ENCODE measurements around the gene MTG2. TPM values are rescaled to one million over a fixed set of nuclear protein-coding genes. Genes with fewer than 3 reads are reported as not detected.

The MTG2 gene
- total and polyA plus RNA-seq, 4 donors = 18.3 to 35.5 (median 28.5) TPM

DNA sequence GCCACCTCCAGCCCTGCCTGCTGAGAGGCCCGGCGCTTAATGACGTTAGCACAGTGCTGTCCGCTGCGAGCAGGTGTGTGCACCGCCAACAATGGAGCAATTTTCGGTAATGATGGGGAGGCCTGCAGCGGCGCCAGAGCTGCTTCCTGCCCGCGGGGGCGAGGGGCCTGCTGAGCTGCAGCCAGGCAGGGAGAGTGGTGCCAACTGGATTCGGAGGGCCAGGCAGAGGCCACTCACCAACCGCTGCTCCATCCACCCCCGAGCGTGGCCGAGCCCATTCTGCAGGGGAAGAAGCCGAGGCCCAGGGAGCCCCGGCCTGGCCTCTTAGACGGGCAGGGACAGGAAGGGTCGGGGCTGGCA is 27.6 kb downstream of the MTG2 start:
- WGBS, 2 donors = 53 to 60% methylated on average over 21 of the region's 21 CpGs
- DNase-seq = no peak
- H3K9ac ChIP-seq (ENCODE audit: insufficient read depth in 1 of 2, low read length in 2 of 2) = no peak overlapping the region

DNA sequence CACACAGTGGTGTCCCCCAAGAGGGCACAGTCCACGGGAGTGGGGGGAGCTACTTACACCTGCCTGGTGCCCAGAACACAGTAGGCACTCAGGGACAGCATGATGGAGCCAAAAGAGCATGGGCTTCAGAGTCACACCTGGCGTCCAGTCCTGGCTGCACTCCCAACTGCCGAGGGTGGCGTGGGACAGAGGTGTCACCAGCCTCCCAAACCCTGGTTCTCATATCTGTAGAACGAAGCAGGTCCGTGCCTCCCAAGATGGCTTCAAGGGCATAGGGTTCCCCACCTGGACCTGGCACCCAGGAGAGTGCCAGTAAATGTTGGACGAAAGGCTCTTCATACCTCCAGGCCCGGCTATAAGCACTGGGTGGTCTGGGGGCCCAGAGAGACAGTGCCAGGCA is 28.4 kb downstream of the MTG2 start:
- H3K9me3 ChIP-seq (ENCODE audit: control insufficient read depth in 4 of 4, insufficient read depth in 3 of 4, low read length in 3 of 4) = no peaks in the 10 kb centered on the region
- H3K27ac ChIP-seq (ENCODE audit: low read depth in 1 of 2, low read length in 1 of 2) = no peak overlapping the region
- H3K4me3 ChIP-seq = no peak overlapping the region
- DNase-seq (no peak), ATAC-seq (ENCODE audit: insufficient read depth, low FRiP score) (no peak)
- TF ChIP-seq, protein P1, sequence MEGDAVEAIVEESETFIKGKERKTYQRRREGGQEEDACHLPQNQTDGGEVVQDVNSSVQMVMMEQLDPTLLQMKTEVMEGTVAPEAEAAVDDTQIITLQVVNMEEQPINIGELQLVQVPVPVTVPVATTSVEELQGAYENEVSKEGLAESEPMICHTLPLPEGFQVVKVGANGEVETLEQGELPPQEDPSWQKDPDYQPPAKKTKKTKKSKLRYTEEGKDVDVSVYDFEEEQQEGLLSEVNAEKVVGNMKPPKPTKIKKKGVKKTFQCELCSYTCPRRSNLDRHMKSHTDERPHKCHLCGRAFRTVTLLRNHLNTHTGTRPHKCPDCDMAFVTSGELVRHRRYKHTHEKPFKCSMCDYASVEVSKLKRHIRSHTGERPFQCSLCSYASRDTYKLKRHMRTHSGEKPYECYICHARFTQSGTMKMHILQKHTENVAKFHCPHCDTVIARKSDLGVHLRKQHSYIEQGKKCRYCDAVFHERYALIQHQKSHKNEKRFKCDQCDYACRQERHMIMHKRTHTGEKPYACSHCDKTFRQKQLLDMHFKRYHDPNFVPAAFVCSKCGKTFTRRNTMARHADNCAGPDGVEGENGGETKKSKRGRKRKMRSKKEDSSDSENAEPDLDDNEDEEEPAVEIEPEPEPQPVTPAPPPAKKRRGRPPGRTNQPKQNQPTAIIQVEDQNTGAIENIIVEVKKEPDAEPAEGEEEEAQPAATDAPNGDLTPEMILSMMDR (IDR thresholded peaks at IDR 0.05; ENCODE audit: control extremely low read depth, extremely low read depth) = no peak
- no peak overlapping the region for H3K9ac ChIP-seq (ENCODE audit: insufficient read depth in 1 of 2, low read length in 2 of 2)
- peaks cover 0 to 2% (median 0%) of the 10 kb centered on the region in 5 donors for H3K4me1 ChIP-seq (ENCODE audit: control insufficient read depth in 5 of 5, insufficient read depth in 5 of 5, low read length in 5 of 5)
- 79 to 90% methylated on average over 8 of the region's 8 CpGs for WGBS, 2 donors
- H3K36me3 ChIP-seq (ENCODE audit: control insufficient read depth in 4 of 4, insufficient read depth in 4 of 4, low read length in 4 of 4) = peaks cover 0 to 5% (median 0%) of the 10 kb centered on the region in 4 donors
- peaks cover 0 to 29% (median 4%) of the 10 kb centered on the region in 3 donors for H3K27me3 ChIP-seq (ENCODE audit: control insufficient read depth in 3 of 3, insufficient read depth in 3 of 3, low read length in 2 of 3)

More for the DNA sequence above, 27.6 kb downstream of the MTG2 start:
- Histone ChIP-seq H3K27ac (ENCODE audit: low read depth in 1 of 2, low read length in 1 of 2) (no peak overlapping the region), H3K4me3 (no peak overlapping the region), H3K36me3 (ENCODE audit: control insufficient read depth in 4 of 4, insufficient read depth in 4 of 4, low read length in 4 of 4) (peaks cover 0 to 5% (median 0%) of the 10 kb centered on the region in 4 donors), H3K27me3 (ENCODE audit: control insufficient read depth in 3 of 3, insufficient read depth in 3 of 3, low read length in 2 of 3) (peaks cover 0 to 29% (median 4%) of the 10 kb centered on the region in 3 donors), H3K4me1 (ENCODE audit: control insufficient read depth in 5 of 5, insufficient read depth in 5 of 5, low read length in 5 of 5) (peaks cover 0 to 2% (median 0%) of the 10 kb centered on the region in 5 donors), H3K9me3 (ENCODE audit: control insufficient read depth in 4 of 4, insufficient read depth in 3 of 4, low read length in 3 of 4) (no peaks in the 10 kb centered on the region)
- no peak for ATAC-seq (ENCODE audit: insufficient read depth, low FRiP score)
- TF ChIP-seq, protein P1 (IDR thresholded peaks at IDR 0.05; ENCODE audit: control extremely low read depth, extremely low read depth) = no peak

GRCh38 chr20:62211769-62212288 is 29.0 kb downstream of the MTG2 start:
- peaks cover 3 to 30% (median 4%) of the 10 kb centered on the region in 3 donors for H3K27me3 ChIP-seq (ENCODE audit: control insufficient read depth in 3 of 3, insufficient read depth in 3 of 3, low read length in 2 of 3)
- no peaks in the 10 kb centered on the region for H3K9me3 ChIP-seq (ENCODE audit: control insufficient read depth in 4 of 4, insufficient read depth in 3 of 4, low read length in 3 of 4)
- WGBS, 2 donors = 63 to 73% methylated on average over 9 of the region's 9 CpGs

More at GRCh38 chr20:62211769-62212288, 29.0 kb downstream of the MTG2 start:
- Histone ChIP-seq H3K9ac (ENCODE audit: insufficient read depth in 1 of 2, low read length in 2 of 2) (no peak overlapping the region), H3K4me1 (ENCODE audit: control insufficient read depth in 5 of 5, insufficient read depth in 5 of 5, low read length in 5 of 5) (peaks cover 0 to 2% (median 0%) of the 10 kb centered on the region in 5 donors), H3K4me3 (no peak overlapping the region), H3K27ac (ENCODE audit: low read depth in 1 of 2, low read length in 1 of 2) (no peak overlapping the region), H3K36me3 (ENCODE audit: control insufficient read depth in 4 of 4, insufficient read depth in 4 of 4, low read length in 4 of 4) (peaks cover 0 to 5% (median 0%) of the 10 kb centered on the region in 4 donors)
- DNase-seq (no peak), ATAC-seq (ENCODE audit: insufficient read depth, low FRiP score) (no peak)
- TF ChIP-seq, protein P1 (IDR thresholded peaks at IDR 0.05; ENCODE audit: control extremely low read depth, extremely low read depth) = no peak

Data from lung (tissue), 12 donors.